AG10803 (cell line): Measurements from ENCODE around the gene SLC16A13.
"Not testable (repeated sequence)": the region's sequence is repeated elsewhere in the genome, so short reads cannot be mapped to it uniquely, and the experiment has no call there.

ENCODE experiments used
- DNase-seq: peaks from one replicate; pipeline ENCODE4 v3.0.0; 2010; ENCODE audit warnings: low read depth
- H3K4me3 ChIP-seq: 2 replicates; pipeline ENCODE4 v1.5.1; 2011; ENCODE audit warnings: mild to moderate bottlenecking, low read length, control low read depth
- CTCF ChIP-seq: conservative IDR thresholded peaks from 2 replicates; pipeline ENCODE4 v1.5.1; 2011; ENCODE audit warnings: mild to moderate bottlenecking, low read length, control low read depth, inconsistent platforms

SLC16A13 gene

GRCh38 chr17:7045492-7046126, 9.8 kb downstream of the SLC16A13 start:
- TF ChIP-seq CTCF: peak; percentile 83
- H3K4me3 ChIP-seq: no peak overlapping the region
- DNase-seq: peak; percentile 81

- DNase-seq: no peak
- TF ChIP-seq CTCF: no peak
- H3K4me3 ChIP-seq: no peak overlapping the region
These were observed 10.4 kb downstream of the SLC16A13 start for GRCh38 chr17:7046127-7046724.

GRCh38 chr17:7046725-7047397, 11.0 kb downstream of the SLC16A13 start:
- H3K4me3 ChIP-seq, DNase-seq: not testable (repeated sequence)

- H3K4me3 ChIP-seq: no peak overlapping the region
- TF ChIP-seq CTCF: no peak
- no peak for DNase-seq
These were observed 11.8 kb downstream of the SLC16A13 start for GRCh38 chr17:7047566-7047965.

DNA sequence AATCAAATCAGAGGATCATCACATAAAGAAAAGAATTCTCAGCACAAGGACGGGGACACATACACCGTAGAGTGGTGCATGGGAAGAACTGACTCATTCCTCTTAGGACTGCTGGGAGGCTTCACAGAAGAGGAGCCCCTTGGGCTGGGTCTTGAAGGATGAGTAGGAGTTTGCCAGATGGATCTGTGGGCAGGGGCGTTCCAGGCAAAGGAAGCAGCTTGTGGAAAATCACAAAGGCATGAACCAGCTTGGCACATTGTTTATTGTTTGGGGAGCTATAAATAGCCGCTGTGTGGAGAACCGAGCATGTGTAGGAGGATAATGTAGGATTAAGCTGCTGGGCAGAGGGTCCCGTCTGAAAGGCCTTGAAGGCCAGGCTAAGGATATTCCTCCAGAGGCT, 13.2 kb downstream of the SLC16A13 start:
- H3K4me3 ChIP-seq: no peak overlapping the region
- no peak for TF ChIP-seq CTCF
- no peak for DNase-seq

DNA sequence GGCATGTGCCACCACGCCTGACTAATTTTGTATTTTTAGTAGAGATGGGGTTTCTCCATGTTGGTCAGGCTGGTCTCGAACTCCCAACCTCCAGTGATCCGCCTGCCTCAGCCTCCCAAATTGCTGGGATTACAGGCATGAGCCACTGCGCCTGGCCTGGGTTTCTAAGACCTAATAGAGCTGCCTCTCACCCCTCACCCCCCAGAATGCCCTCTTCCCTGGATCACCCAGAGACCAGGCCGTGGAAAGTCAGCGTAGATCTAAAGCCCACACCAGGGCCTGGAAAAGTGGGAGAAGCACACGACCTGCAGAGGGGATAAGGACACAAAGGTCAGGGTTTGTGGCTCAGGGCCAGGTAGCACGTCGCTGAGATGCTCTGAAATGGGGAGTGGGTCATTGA, 14.8 kb downstream of the SLC16A13 start:
- not testable (repeated sequence) for DNase-seq, H3K4me3 ChIP-seq

GRCh38 chr17:7056386-7056785, 20.6 kb downstream of the SLC16A13 start:
- TF ChIP-seq CTCF: no peak
- H3K4me3 ChIP-seq: no peak overlapping the region
- peak; percentile 54 for DNase-seq

- TF ChIP-seq CTCF: no peak
- H3K4me3 ChIP-seq: no peak overlapping the region
- no peak for DNase-seq
These were observed 23.1 kb downstream of the SLC16A13 start for GRCh38 chr17:7058831-7059447.
